ENCODE data around the gene SUDS3. TPM values are rescaled to one million over a fixed set of nuclear protein-coding genes. Genes with fewer than 3 reads are reported as not detected.

The SUDS3 gene
- total and polyA plus RNA-seq, 12 donors = 13.3 to 75.3 (median 27.5) TPM

DNA sequence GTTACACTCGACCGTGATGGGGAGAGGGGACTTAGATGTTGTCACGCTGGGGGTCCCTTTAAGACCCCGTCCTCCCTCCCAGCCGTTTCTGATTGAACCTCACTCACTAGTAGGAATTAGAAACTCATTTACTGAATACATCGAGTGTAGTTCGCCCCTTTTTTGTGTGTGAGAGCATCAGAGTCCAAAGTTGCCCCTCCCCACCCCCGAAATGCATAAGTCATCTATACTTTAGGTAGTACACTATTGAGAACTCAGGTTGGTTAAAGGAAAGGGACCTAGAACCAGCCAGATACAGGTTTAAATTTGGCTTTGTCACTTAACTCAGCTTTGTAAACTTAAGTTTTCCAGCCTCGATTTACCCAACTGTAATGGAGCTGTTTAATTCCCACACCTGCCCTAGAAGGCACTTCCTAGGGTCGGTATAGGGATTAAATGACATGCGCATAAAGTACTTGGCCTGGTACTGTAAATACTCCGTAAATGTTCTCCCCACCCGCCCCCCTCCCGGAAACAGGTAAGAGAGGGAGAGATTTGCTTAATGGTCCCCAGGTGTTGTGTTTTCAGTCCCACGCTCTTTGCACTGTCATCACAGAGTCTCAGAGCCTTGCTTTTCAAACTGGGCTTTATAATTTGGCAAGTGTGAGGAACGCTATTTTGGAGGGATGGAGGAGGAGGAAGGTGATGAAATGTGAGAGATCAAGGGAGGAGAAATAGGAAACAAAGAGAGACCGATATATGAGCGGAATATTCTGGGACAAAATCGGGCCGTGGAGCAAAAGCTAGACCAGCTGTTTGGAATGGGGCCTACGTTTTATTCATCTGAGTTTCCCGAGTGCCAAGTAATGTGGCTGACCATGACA, 897 bp downstream of the SUDS3 start:
- Histone ChIP-seq H3K27me3 (no peaks in the 10 kb centered on the region), H3K27ac (peak overlapping the region in 3 of 5 donors; percentile 96 to 97 (median 96)), H3K4me3 (peak overlapping the region in 2 of 4 donors; percentile 77 to 98), H3K9me3 (replicated peaks in 1 of 3) (no peaks in the 10 kb centered on the region), H3K4me1 (replicated peaks in 1 of 2) (peaks cover 0 to 28% of the 10 kb centered on the region in 2 donors), H3K36me3 (replicated peaks in 1 of 2) (peaks cover 0 to 25% of the 10 kb centered on the region in 2 donors)
- 2 to 5% (median 3%) methylated on average over 17 to 22 of the region's 22 CpGs for WGBS, 4 donors
- no peak for TF ChIP-seq CTCF (IDR thresholded peaks at IDR 0.05)
- TF ChIP-seq POLR2A (IDR thresholded peaks at IDR 0.05) = no peak
- peak in 1 of 7 donors; percentile 33 for DNase-seq
- intact Hi-C loops (cut with DNase I) = loop anchor here in 1 of 2 donors (5.0 to 10.0 kb wide), 2 partner anchors 195 to 502 kb away; no protein-coding TSS in a partner anchor

DNA sequence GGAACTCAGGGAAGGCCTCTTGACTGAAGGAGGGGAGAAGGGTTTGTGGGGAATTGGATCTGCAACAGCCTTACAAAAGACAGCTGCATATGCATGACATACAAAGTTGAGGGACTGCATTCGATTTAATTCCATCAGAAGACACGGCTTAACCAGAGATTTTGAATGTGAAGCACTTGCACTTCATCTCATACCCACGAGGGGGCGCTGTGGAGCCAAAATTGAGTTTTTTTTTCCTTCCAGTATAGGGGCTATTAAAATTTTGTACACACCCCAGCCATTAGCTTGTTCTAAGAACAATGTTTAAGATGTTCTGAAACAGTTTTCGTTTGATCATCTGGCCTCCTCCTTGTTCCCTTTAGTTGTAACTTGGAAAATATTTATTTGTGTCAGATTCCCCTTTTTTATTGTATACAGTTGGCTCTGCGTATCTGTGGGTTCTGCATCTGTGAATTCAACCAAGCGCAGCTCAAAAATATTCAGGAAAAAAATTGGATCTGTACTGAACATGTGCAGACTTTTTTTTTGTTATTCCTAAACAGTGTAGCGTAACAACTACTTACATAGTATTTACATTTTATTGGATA, 1.6 kb downstream of the SUDS3 start:
- Histone ChIP-seq H3K27me3 (no peaks in the 10 kb centered on the region), H3K4me3 (peak overlapping the region in 1 of 4 donors; percentile 77), H3K4me1 (replicated peaks in 1 of 2) (peaks cover 0 to 28% of the 10 kb centered on the region in 2 donors), H3K27ac (peak overlapping the region in 3 of 5 donors; percentile 96 to 97 (median 96)), H3K9me3 (replicated peaks in 1 of 3) (no peaks in the 10 kb centered on the region), H3K36me3 (replicated peaks in 1 of 2) (peaks cover 0 to 27% of the 10 kb centered on the region in 2 donors)
- peak in 6 of 7 donors; percentile 38 to 88 (median 62) for DNase-seq
- TF ChIP-seq POLR2A (IDR thresholded peaks at IDR 0.05) (no peak), CTCF (IDR thresholded peaks at IDR 0.05) (peak; percentile 83 to 99 (median 93))
- intact Hi-C loops (cut with DNase I) = loop anchor here in 1 of 2 donors (5.0 to 10.0 kb wide), 2 partner anchors 196 to 503 kb away; no protein-coding TSS in a partner anchor
- WGBS, 4 donors = 32 to 37% (median 35%) methylated on average over 8 of the region's 8 CpGs

- TF ChIP-seq POLR2A (IDR thresholded peaks at IDR 0.05) (no peak), CTCF (IDR thresholded peaks at IDR 0.05) (no peak)
- Histone ChIP-seq H3K4me1 (replicated peaks in 1 of 2) (no peaks in the 10 kb centered on the region), H3K9me3 (replicated peaks in 1 of 3) (no peaks in the 10 kb centered on the region), H3K4me3 (no peak overlapping the region), H3K27ac (no peak overlapping the region), H3K36me3 (replicated peaks in 1 of 2) (peaks cover 0 to 77% of the 10 kb centered on the region in 2 donors), H3K27me3 (no peaks in the 10 kb centered on the region)
- DNase-seq = no peak
- 79 to 89% (median 80%) methylated on average over 2 of the region's 2 CpGs for WGBS, 4 donors
- intact Hi-C loops (cut with DNase I) = no loop called here
Measured at GRCh38 chr12:118391424-118391823, 15.1 kb downstream of the SUDS3 start.

DNA sequence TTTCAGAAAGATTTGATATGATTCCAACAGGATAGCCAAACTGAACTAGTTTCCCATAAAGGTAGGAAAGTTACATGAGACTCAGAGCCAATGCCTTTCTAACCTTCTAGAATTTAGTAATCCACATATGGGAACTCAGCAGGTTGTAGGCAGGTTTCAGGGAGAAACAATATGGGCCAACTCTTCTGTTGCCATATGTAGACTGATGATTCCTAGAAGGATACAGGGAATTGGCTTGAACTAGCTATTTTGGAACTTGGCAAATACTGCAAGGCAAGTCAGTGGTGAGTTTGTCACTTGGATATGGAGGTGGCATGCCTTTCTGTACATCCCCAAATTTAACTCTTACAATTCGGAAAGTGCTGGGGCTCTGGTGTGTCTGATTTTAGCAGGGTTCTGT, 15.5 kb downstream of the SUDS3 start:
- no peak for TF ChIP-seq CTCF (IDR thresholded peaks at IDR 0.05)
- no peak for TF ChIP-seq POLR2A (IDR thresholded peaks at IDR 0.05)
- Histone ChIP-seq H3K27me3 (no peaks in the 10 kb centered on the region), H3K36me3 (replicated peaks in 1 of 2) (peaks cover 0 to 77% of the 10 kb centered on the region in 2 donors), H3K4me1 (replicated peaks in 1 of 2) (no peaks in the 10 kb centered on the region), H3K9me3 (replicated peaks in 1 of 3) (no peaks in the 10 kb centered on the region), H3K4me3 (no peak overlapping the region), H3K27ac (no peak overlapping the region)
- DNase-seq = no peak
- intact Hi-C loops (cut with DNase I) = no loop called here
- 90 to 100% (median 97%) methylated on average over 1 of the region's 1 CpG for WGBS, 4 donors

All from adrenal gland (tissue), 12 donors.